Loucy (cell line): ENCODE data around the gene RPTOR.

ENCODE experiments used
- H2AFZ ChIP-seq: fragments of 200-600 bp; sonication (generic); 2 replicates; pipeline ENCODE4 v1.6.0; 2016; ENCODE audit warnings: antibody characterized with exemption, mild to moderate bottlenecking, low read length, moderate library complexity
- H3F3A ChIP-seq: fragments of 200-600 bp; 2 replicates; pipeline ENCODE4 v1.6.0; 2016; ENCODE audit warnings: antibody characterized with exemption, low read depth, mild to moderate bottlenecking
- H3K27me3 ChIP-seq: fragments of 200-600 bp; sonication (generic); 2 replicates; pipeline ENCODE4 v1.6.1; 2014; ENCODE audit warnings: low read length, mild to moderate bottlenecking; ENCODE audit not compliant: insufficient read depth, poor library complexity, severe bottlenecking
- H3K36me3 ChIP-seq: fragments of 200-600 bp; sonication (generic); 2 replicates; pipeline ENCODE4 v1.6.1; 2016; ENCODE audit warnings: low read length; ENCODE audit not compliant: insufficient read depth
- H3K4me1 ChIP-seq: fragments of 200-600 bp; sonication (generic); 2 replicates; pipeline ENCODE4 v1.5.1; 2014; ENCODE audit warnings: low read length, mild to moderate bottlenecking; ENCODE audit not compliant: insufficient read depth, poor library complexity, severe bottlenecking
- H3K4me2 ChIP-seq: fragments of 200-600 bp; sonication (generic); 2 replicates; pipeline ENCODE4 v1.6.0; 2014; ENCODE audit warnings: antibody characterized with exemption, low read length, low read depth, mild to moderate bottlenecking; ENCODE audit not compliant: poor library complexity, severe bottlenecking
- H3K4me3 ChIP-seq: fragments of 200-600 bp; sonication (generic); 2 replicates; pipeline ENCODE4 v1.5.1; 2014; ENCODE audit warnings: low read length, mild to moderate bottlenecking, mixed read lengths; ENCODE audit not compliant: poor library complexity, severe bottlenecking
- H3K79me2 ChIP-seq: fragments of 200-600 bp; sonication (generic); 2 replicates; pipeline ENCODE4 v1.6.1; 2014; ENCODE audit warnings: low read length; ENCODE audit not compliant: insufficient read depth
- H3K9ac ChIP-seq: fragments of 200-600 bp; sonication (generic); 2 replicates; pipeline ENCODE4 v1.6.0; 2014; ENCODE audit warnings: mild to moderate bottlenecking, low read depth, low read length, moderate library complexity; ENCODE audit not compliant: poor library complexity, severe bottlenecking
- H3K9me2 ChIP-seq: fragments of 200-600 bp; sonication (generic); replicated peaks from 2 replicates; pipeline ENCODE4 v1.6.1; 2016; ENCODE audit warnings: low read depth, low read length, mixed read lengths
- H3K9me3 ChIP-seq: fragments of 200-600 bp; sonication (generic); 2 replicates; pipeline ENCODE4 v1.6.1; 2014; ENCODE audit warnings: mild to moderate bottlenecking, antibody characterized with exemption, low read length, low read depth; ENCODE audit not compliant: insufficient read depth
- H4K20me1 ChIP-seq: fragments of 200-600 bp; sonication (generic); 2 replicates; pipeline ENCODE4 v1.6.0; 2014; ENCODE audit warnings: antibody characterized with exemption, low read length, mild to moderate bottlenecking; ENCODE audit not compliant: insufficient read depth, poor library complexity, severe bottlenecking
- CTCF ChIP-seq: fragments of 200-600 bp; sonication (generic); conservative IDR thresholded peaks from 2 replicates; pipeline ENCODE4 v1.5.1; 2014; ENCODE audit warnings: mild to moderate bottlenecking, antibody characterized with exemption, low read length
- EZH2phosphoT487 ChIP-seq: fragments of 200-600 bp; IDR thresholded peaks from 2 replicates; pipeline ENCODE4 v1.6.1; 2018; ENCODE audit warnings: antibody characterized with exemption, mild to moderate bottlenecking, moderate library complexity, borderline replicate concordance

Gene RPTOR

GRCh38 chr17:80692931-80693467, 148.4 kb downstream of the RPTOR start:
- no peak overlapping the region for H3K4me3 ChIP-seq
- no peaks in the 10 kb centered on the region for H3K36me3 ChIP-seq
- H3K4me1 ChIP-seq: peaks cover 8% of the 10 kb centered on the region
- no peak overlapping the region for H3K4me2 ChIP-seq
- peaks cover 40% of the 10 kb centered on the region for H3K79me2 ChIP-seq
- H4K20me1 ChIP-seq: no peaks in the 10 kb centered on the region
- no peak overlapping the region for H2AFZ ChIP-seq
- no peak overlapping the region for H3K9ac ChIP-seq
- no peaks in the 10 kb centered on the region for H3K9me3 ChIP-seq
- TF ChIP-seq CTCF (no peak), EZH2phosphoT487 (no peak)
- H3K27me3 ChIP-seq: no peaks in the 10 kb centered on the region
- H3F3A ChIP-seq: no peaks in the 10 kb centered on the region
- no peaks in the 10 kb centered on the region for H3K9me2 ChIP-seq

- peaks cover 46% of the 10 kb centered on the region for H3K79me2 ChIP-seq
- H3F3A ChIP-seq: no peaks in the 10 kb centered on the region
- H3K36me3 ChIP-seq: no peaks in the 10 kb centered on the region
- H3K4me1 ChIP-seq: peaks cover 8% of the 10 kb centered on the region
- no peak overlapping the region for H3K9ac ChIP-seq
- H2AFZ ChIP-seq: no peak overlapping the region
- no peak overlapping the region for H3K4me2 ChIP-seq
- no peak overlapping the region for H3K4me3 ChIP-seq
- no peaks in the 10 kb centered on the region for H3K9me3 ChIP-seq
- H4K20me1 ChIP-seq: no peaks in the 10 kb centered on the region
- H3K27me3 ChIP-seq: no peaks in the 10 kb centered on the region
- TF ChIP-seq CTCF (no peak), EZH2phosphoT487 (no peak)
- no peaks in the 10 kb centered on the region for H3K9me2 ChIP-seq
Measured at GRCh38 chr17:80693511-80693910, 148.9 kb downstream of the RPTOR start.

- H3K79me2 ChIP-seq: peaks cover 53% of the 10 kb centered on the region
- no peak for TF ChIP-seq CTCF
- no peak for TF ChIP-seq EZH2phosphoT487
- H3F3A ChIP-seq: no peaks in the 10 kb centered on the region
- no peaks in the 10 kb centered on the region for H4K20me1 ChIP-seq
- no peaks in the 10 kb centered on the region for H3K9me2 ChIP-seq
- no peaks in the 10 kb centered on the region for H3K9me3 ChIP-seq
- H3K27me3 ChIP-seq: no peaks in the 10 kb centered on the region
- peaks cover 11% of the 10 kb centered on the region for H3K4me1 ChIP-seq
- no peak overlapping the region for H2AFZ ChIP-seq
- H3K36me3 ChIP-seq: no peaks in the 10 kb centered on the region
- no peak overlapping the region for H3K4me3 ChIP-seq
- no peak overlapping the region for H3K4me2 ChIP-seq
- H3K9ac ChIP-seq: no peak overlapping the region
Measured at GRCh38 chr17:80694085-80694991, 149.7 kb downstream of the RPTOR start.
